Endometrium (tissue), 2 donors: ENCODE data around the gene GNB1.

ENCODE experiments used
- FAIRE-seq: peaks from 2 replicates; lab custom pipeline; 2012; peaks lifted over from hg19 to GRCh38; lab: Jason Lieb, UNC
- donor health status: control.
- donor health status: control.

The GNB1 gene

GRCh38 chr1:1922956-1923833, 32.3 kb upstream of the GNB1 start:
- FAIRE-seq: no peak

- no peak for FAIRE-seq
Measured at GRCh38 chr1:1922702-1922955, 31.7 kb upstream of the GNB1 start.

- no peak for FAIRE-seq
Measured at GRCh38 chr1:1921901-1922701, 31.2 kb upstream of the GNB1 start.

DNA sequence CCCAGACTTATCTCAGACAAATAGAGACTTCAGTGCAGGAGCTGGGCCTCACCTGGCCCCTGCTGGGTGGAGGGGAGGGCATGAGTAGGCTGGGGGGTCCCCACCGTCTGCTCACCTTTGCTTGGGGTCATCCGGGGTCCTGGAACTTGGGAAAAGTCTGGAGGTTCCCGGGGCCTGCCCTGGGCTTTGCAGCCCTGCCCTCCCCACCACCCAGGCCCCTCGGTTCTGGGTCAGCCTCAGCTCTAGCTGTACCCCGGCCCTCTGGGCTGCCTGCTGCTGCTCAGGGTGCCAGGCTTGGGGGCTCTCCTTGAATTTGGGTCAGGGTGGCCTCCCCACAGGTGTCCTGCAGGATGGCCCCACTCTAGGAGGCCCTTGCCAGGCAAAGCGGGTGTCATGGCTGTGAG, 30.6 kb upstream of the GNB1 start:
- FAIRE-seq: no peak

GRCh38 chr1:1920608-1921458, 29.9 kb upstream of the GNB1 start:
- no peak for FAIRE-seq

- FAIRE-seq: no peak
Measured at GRCh38 chr1:1920057-1920607, 29.2 kb upstream of the GNB1 start.

- FAIRE-seq: no peak
Measured at GRCh38 chr1:1919304-1920056, 28.6 kb upstream of the GNB1 start.

- no peak for FAIRE-seq
Measured at GRCh38 chr1:1918901-1919303, 28.0 kb upstream of the GNB1 start, which contains the start of gene TMEM52. Gene TMEM52 (minus strand): TSS chr1:1919279. CDS start chr1:1919265, 14 bp downstream.

- FAIRE-seq: no peak
Measured at GRCh38 chr1:1917995-1918900, 27.4 kb upstream of the GNB1 start.

DNA sequence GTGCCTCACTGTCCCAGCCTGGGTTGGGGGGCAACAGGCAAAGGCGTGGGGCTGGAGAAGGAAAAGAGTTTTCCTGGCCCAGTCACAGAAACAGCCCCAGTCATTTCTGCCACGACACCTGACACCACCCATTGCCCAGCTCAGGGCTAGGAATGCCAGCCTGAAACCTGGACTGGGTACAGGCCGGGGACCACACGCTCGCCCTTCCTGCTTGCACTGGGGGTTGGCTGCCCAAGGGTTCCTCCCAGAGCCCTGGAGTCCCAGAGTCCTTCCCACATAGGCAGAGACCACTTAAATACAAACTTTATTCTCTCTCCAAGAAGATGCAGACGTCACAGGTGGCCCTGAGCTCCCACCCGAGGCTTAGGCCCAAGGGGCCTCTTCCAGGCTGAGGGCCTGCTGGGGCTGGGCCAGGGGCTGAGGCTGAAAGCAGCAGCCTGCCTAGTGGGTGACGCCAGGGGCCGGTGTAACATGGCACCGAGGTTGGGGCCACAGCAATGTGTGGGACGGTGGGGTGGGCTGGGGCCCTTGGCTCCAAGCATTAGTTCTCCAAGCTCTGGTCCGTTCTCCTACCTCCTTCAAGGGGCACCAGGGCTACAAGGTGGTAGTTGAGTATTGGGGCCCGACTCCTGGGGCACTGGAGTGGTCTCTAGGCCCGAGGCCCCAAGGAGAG, 26.6 kb upstream of the GNB1 start:
- FAIRE-seq: no peak

GRCh38 chr1:1916851-1917251, 26.0 kb upstream of the GNB1 start:
- FAIRE-seq: no peak

GRCh38 chr1:1915911-1916840, 25.3 kb upstream of the GNB1 start:
- FAIRE-seq: no peak

- FAIRE-seq: no peak
Measured at GRCh38 chr1:1914971-1915692, 24.2 kb upstream of the GNB1 start, which contains the start of gene CALML6. Gene CALML6 (plus strand): TSS chr1:1915260. CDS start chr1:1915281, 21 bp downstream.

GRCh38 chr1:1914101-1914970, 23.4 kb upstream of the GNB1 start:
- no peak for FAIRE-seq

DNA sequence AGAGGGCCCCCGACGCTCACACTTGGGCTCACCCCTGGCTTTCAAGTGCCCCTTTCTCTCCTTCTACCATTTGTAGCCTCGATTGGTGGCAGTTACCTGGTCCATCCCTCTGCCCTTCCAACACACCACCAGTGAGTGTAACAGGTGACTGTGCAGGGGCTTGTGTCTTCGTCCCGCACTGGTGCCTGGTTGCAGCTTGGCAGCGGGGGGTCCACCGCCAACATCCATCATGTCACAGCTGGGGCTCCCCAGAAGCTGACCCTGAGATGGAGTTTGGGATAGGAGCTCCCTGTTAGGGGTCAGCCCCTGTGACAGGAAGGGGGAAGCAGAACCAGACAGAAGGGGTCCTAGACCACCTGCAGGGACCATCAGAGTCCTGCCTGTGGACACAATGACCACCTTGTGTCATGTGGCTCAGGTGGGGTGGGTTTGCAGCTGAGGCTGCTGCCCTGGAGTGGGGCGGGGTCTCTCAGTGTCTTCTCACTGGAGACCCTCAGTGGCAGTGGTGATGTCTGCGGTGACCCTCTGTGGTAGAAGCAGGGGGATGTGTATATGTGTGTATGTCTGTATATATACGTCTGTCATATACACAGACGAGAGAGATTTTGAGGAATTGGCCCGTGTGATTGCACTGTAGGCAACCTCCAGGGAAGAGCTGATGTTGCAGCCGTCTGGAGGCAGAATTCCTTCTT, 20.6 kb upstream of the GNB1 start:
- FAIRE-seq: no peak

DNA sequence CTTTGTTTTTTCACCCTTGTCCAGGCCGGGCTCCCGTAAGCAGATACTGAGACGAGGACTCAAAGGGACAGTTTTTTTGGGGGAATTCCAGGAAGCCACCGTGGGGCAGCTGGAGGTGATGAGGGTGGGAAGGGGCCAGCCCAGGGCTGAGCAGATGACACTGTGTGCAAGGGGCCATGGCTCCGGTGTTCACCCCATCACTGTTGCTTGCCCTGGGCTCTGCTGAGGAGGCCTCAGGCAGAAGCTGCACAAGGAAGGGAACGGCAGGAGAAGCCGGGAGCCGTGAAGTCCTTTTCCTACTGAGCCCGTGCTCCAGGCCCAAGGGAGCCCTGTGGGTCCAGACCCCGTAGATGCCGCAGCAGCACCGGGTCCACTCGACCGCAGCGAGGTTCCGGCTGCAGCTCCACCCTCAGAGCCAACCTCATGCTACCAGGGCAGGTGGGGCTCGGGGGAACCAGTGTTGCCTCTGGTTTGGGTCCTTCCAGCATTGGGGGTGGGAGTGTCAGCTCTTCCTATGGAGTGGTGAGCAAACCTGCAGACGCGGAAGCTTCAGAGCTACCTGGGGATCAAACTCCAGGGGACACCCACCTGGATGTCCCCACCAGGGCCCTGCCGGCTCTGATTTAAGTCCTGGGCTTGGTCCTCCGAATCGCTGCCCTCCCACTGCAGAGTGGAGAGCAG, 19.9 kb upstream of the GNB1 start:
- FAIRE-seq: no peak
